GM12801 (cell line): Measurements from ENCODE around the gene SAA4.

Source experiments
- TF ChIP-seq, protein P1 (sequence below): IDR thresholded peaks from one replicate; pipeline ENCODE4 v1.5.1; 2011; ENCODE audit warnings: control low read depth; ENCODE audit not compliant: insufficient read length; ENCODE audit errors: extremely low read depth

Gene SAA4

DNA sequence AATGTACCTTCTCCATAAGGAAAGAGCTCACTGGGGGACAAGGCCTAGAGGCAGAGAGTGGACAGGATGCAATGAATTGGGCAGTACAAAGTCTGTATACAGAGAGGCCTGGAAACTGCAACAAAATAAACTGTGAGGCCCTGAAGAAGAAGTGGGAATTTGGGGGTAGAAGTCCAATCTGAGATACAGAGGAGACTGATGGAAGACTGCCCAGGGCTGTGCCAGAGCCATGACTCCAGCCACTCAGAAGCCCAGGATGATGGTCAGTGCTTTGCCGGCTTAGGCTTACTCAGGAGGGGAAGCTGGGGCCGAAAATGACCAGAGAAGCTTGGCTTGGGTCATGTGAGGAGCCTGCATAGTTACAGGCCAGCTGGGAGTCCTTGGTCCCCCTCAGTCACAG, 5.7 kb downstream of the SAA4 start:
- TF ChIP-seq, protein P1, sequence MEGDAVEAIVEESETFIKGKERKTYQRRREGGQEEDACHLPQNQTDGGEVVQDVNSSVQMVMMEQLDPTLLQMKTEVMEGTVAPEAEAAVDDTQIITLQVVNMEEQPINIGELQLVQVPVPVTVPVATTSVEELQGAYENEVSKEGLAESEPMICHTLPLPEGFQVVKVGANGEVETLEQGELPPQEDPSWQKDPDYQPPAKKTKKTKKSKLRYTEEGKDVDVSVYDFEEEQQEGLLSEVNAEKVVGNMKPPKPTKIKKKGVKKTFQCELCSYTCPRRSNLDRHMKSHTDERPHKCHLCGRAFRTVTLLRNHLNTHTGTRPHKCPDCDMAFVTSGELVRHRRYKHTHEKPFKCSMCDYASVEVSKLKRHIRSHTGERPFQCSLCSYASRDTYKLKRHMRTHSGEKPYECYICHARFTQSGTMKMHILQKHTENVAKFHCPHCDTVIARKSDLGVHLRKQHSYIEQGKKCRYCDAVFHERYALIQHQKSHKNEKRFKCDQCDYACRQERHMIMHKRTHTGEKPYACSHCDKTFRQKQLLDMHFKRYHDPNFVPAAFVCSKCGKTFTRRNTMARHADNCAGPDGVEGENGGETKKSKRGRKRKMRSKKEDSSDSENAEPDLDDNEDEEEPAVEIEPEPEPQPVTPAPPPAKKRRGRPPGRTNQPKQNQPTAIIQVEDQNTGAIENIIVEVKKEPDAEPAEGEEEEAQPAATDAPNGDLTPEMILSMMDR, result no peak

DNA sequence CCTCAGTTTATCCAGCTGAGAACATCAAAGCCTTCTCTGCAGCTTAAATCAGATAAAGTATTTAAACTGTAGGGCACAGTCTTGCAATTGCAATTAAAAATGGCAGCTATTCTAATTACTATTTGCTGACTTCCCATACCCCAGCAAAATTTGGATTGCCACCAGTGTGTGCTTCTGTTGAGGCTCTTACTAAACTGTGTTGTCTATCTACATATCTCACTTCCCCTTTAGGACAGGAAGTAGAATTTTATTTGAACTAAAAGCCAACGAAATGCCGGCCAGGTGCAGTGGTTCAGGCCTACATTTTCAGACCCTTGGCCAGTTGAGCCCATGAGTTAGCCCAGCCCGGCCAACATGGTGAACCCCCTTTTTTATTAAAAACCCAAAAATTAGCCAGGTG, 7.1 kb downstream of the SAA4 start:
- TF ChIP-seq, protein P1, result no peak

DNA sequence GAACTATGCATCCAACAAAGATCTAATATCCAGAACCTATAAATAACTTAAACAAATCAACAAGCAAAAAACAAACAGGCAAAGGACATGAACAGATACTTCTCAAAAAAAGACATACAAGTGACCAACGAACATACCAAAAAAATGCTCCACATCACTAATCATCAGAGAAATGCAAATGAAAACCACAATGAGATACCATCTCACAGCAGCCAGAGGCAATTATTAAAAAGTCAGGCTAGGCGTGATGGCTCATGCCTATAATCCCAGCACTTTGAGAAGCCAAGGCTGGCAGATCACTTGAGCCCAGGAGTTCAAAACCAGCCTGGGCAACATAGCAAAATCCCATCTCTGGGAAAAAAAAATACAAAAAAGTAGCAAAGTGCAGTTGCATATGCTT, 10.7 kb downstream of the SAA4 start:
- TF ChIP-seq, protein P1, result no peak

DNA sequence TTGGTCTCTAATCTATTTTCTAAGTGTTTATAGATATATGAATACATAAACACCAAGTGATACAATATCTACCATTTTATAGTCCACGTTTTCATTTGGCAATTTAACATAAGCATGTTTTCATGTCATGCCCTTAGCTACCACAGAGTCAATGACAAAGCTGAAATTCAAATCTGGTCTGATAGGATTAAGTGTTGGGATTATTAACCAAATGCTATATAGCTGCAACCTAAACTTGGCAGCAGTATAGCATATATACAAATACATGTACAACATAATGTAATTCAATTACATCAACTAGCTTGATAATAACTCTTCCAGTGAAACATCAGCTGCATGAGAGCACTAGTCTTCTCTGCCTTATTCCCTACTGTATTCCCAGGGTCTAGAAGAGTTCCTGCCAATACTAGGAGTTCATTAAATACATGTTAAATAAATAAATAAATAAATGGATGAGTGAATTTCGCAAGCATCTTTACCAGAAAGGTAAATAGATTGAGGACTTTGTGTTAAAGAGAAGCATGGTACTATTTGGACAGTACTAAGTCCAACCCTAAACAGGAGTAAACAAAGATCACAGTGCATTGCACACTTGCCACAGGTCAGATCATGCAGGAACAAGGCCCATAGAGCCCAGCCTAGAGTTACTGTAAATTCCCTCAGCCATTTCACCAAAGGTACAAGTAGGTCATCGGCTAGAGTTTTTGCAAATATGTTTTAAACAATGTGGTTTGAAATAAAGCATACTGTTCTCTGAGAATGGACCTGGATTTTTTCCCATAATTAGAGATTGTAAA, 12.8 kb downstream of the SAA4 start:
- TF ChIP-seq, protein P1, result no peak

DNA sequence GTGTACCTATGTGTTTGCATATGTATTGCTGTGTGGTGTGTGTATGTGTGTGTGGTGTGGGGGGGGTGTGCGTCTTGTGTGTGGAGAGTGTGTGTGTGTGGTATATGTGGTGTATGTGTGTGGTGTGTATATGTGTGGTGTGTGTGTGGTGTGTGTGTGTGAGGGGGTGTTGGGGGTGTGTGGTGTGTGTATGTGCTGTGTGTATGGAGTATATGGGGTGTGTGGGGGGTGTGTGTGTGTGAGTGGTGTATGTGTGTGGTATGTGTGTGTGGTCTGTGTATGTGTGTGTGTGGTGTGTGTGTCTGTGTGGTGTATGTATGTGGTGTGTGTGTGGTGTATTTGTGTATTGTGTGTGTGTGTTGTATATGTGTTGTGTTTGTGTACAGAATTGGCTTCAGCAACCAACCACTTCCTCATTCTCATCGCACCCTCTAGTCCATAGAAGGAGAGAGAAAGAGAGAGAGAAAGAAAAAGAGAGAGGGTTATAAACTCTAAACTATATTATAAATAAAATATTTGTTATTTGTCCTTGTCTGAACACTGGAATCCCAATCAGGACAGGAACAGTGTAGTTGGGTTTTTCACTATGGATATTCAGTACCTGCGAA, 13.7 kb downstream of the SAA4 start:
- TF ChIP-seq, protein P1, result no peak

DNA sequence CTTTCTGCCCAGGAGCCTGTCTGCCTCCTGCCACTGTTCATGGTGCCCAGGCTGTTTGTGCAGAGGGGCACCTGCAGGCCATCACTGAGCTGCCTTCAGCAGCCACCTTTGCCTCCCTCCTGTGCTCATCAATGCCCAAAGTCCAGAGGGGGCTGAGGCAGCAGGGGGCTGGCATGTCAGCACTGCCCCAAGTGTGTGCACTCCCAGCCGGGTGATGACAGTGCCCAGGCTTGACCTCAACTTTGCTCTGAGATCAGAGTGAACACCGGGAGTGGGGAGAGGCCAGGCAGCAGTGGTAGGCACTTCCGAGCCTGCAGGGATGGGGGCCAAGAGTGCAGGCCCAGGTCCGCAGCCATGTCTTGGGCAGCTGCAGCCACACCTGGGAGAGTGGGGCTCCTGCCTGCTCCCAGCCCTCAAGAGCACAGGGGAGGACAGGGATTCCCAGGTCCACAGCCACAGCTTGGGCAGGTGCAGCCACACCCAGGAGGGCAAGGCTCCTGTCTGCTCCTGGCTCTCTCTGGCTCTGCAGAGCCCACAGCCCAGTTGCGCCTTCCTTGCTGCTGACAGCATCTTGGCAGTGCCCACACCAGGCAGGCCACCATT, 15.2 kb downstream of the SAA4 start:
- TF ChIP-seq, protein P1, result no peak

DNA sequence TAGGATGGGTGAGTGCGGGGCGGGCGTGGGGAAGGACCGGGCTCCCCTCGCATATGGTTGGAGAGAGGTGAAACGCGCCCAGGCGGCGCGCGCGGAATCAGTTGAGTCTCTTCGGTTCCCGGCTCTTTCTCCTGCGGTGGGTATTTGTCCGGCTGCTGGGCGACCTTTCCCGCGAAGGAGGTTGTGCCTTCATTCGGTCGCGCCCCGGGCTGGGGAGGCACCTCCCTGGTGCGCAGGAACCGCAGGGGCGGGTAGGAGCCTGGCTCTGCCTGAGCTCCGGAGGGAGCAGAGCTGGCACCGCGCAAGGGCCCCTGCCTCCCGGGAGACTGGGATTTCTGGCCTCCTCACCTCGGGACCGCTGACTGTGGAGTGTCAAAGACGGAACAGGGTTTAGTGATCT, 27.5 kb downstream of the SAA4 start:
- TF ChIP-seq, protein P1, result no peak
